Renal cortical epithelial cell (primary cell): ENCODE data around the gene CCDC57. TPM values are rescaled to one million over a fixed set of nuclear protein-coding genes. Genes with fewer than 3 reads are reported as not detected.

Source experiments
- DNase-seq: peaks from one replicate; pipeline ENCODE4 v3.0.0-alpha.2; 2011; ENCODE audit warnings: low read depth
- total RNA-seq: library from RNA; depleted of rRNA; stranded (reverse); fragments of >200 nt; gene quantifications from 2 replicates; pipeline ENCODE4 v1.2.3, GENCODE V29; 2014

The CCDC57 gene
- total RNA-seq, 1 donor from 2014 or later: 28.2 TPM

GRCh38 chr17:82126556-82127314 lies 85.9 kb downstream of the CCDC57 start:
- no peak for DNase-seq

GRCh38 chr17:82124101-82124500 lies 88.5 kb downstream of the CCDC57 start:
- DNase-seq: no peak

- DNase-seq: no peak
Observed at GRCh38 chr17:82121660-82122629, 90.7 kb downstream of the CCDC57 start.

GRCh38 chr17:82121246-82121645 lies 91.4 kb downstream of the CCDC57 start:
- no peak for DNase-seq

GRCh38 chr17:82120148-82120547 lies 92.5 kb downstream of the CCDC57 start:
- peak; percentile 12 for DNase-seq

GRCh38 chr17:82118815-82119380 lies 93.7 kb downstream of the CCDC57 start:
- DNase-seq: no peak

- no peak for DNase-seq
Observed at GRCh38 chr17:82118168-82118814, 94.4 kb downstream of the CCDC57 start.

GRCh38 chr17:82117139-82118090 lies 95.2 kb downstream of the CCDC57 start:
- no peak for DNase-seq

- no peak for DNase-seq
Observed at GRCh38 chr17:82116246-82116645, 96.4 kb downstream of the CCDC57 start.

GRCh38 chr17:82114872-82115271 lies 97.8 kb downstream of the CCDC57 start:
- DNase-seq: no peak

- no peak for DNase-seq
Observed at GRCh38 chr17:82114447-82114846, 98.2 kb downstream of the CCDC57 start.

- no peak for DNase-seq
Observed at GRCh38 chr17:82113941-82114340, 98.7 kb downstream of the CCDC57 start.

- no peak for DNase-seq
Observed at GRCh38 chr17:82113422-82113821, 99.2 kb downstream of the CCDC57 start.

- no peak for DNase-seq
Observed at GRCh38 chr17:82112914-82113311, 99.7 kb downstream of the CCDC57 start.

- DNase-seq: no peak
Observed at GRCh38 chr17:82112181-82112913, 100.3 kb downstream of the CCDC57 start.

- peak; percentile 86 for DNase-seq
Observed at GRCh38 chr17:82110298-82110697, 102.3 kb downstream of the CCDC57 start.

- DNase-seq: no peak
Observed at GRCh38 chr17:82108961-82109475, 103.6 kb downstream of the CCDC57 start.

- no peak for DNase-seq
Observed at GRCh38 chr17:82108496-82108945, 104.1 kb downstream of the CCDC57 start.

- DNase-seq: no peak
Observed at GRCh38 chr17:82108038-82108437, 104.6 kb downstream of the CCDC57 start.
